ENCODE results near the gene C3. TPM values are rescaled to one million over a fixed set of nuclear protein-coding genes. Genes with fewer than 3 reads are reported as not detected.
A peak's percentile ranks its signal among the peaks of the same experiment; 100 is the strongest.
"Not testable (repeated sequence)": the region's sequence is repeated elsewhere in the genome, so short reads cannot be mapped to it uniquely, and the experiment has no call there.

The C3 gene
- total RNA-seq, 5 donors from 2014 or later (not counting 1 experiment from before 2014, with no cell fraction given) = 1.1 to 10.6 (median 7.6) TPM; not detected in 1

DNA sequence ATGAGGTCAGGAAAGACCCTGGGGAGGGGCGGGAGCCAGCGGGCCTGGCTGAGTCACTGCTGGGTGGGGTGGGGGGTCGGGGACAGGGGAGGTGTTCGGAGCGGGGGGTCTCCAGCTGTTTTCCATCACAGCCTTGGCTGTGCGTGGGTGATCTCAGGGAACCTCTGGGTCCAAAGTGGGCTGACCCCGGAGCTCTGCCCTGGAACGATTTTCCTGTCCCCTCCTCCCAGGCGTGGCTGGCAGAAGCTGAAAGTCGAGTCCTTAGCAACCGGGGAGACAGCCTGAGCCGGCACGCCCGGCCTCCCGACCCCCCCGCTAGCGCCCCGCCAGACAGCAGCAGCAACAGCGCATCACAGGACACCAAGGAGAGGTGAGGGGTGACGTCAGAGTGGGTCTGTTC, 29.6 kb upstream of the C3 start:
- no peak for DNase-seq
- H3K4me3 Mint-ChIP-seq = no peak overlapping the region
- no peaks in the 10 kb centered on the region for H3K9me3 Mint-ChIP-seq
- H3K36me3 Mint-ChIP-seq = peaks cover 41% of the 10 kb centered on the region
- H3K27me3 Mint-ChIP-seq = no peaks in the 10 kb centered on the region
- CTCF ChIA-PET = no interaction called here
- H3K4me1 Mint-ChIP-seq = peaks cover 6 to 12% (median 11%) of the 10 kb centered on the region in 3 donors
- H3K27me3 ChIP-seq (replicated peaks in 1 of 2; ENCODE audit: control insufficient read depth in 2 of 2, extremely low read depth in 1 of 2, insufficient read depth in 2 of 2, low read length in 1 of 2) = no peaks in the 10 kb centered on the region
- WGBS (ENCODE audit: insufficient coverage) = 97% methylated on average over 7 of the region's 20 CpGs
- no peak overlapping the region for H3K27ac ChIP-seq (ENCODE audit: low read length)
- H3K9me3 ChIP-seq = no peaks in the 10 kb centered on the region
- no peak overlapping the region for H3K4me3 ChIP-seq (ENCODE audit: control insufficient read depth in 1 of 2, extremely low read depth in 1 of 2, low read length in 1 of 2)
- POLR2A ChIA-PET = no interaction called here
- ATAC-seq (replicated peaks in 1 of 4) = no peak
- peaks cover 0 to 16% of the 10 kb centered on the region in 2 experiments for H3K4me1 ChIP-seq (ENCODE audit: control insufficient read depth in 1 of 2, extremely low read depth in 1 of 2, insufficient read depth in 2 of 2, low read length in 2 of 2)
- no peak overlapping the region for H3K27ac Mint-ChIP-seq
- peaks cover 27 to 59% of the 10 kb centered on the region in 2 donors for H3K36me3 ChIP-seq (ENCODE audit: control insufficient read depth in 2 of 2, extremely low read depth in 1 of 2, insufficient read depth in 1 of 2, low read length in 1 of 2)

DNA sequence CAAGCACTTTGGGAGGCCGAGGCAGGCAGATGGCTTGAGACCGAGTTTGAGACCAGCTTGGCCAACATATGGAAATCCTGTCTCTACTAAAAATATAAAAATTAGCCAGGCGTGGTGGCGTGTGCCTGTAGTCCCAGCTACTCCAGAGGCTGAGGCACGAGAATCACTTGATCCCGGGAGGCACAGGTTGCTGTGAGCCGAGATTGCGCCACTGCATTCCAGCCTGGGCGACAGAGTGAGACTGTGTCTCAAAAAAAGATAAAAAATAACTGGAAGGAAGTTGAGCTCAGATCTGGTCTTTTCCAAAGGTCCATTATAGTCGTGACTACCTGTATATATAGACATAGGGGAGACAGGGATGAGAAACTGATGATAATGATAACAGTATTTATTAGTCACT, 28.1 kb upstream of the C3 start:
- H3K27ac ChIP-seq (ENCODE audit: low read length); ATAC-seq (replicated peaks in 1 of 4); DNase-seq; H3K27ac Mint-ChIP-seq; CTCF ChIA-PET; H3K4me3 Mint-ChIP-seq; H3K27me3 Mint-ChIP-seq; POLR2A ChIA-PET; H3K9me3 ChIP-seq; H3K4me1 ChIP-seq (ENCODE audit: control insufficient read depth in 1 of 2, extremely low read depth in 1 of 2, insufficient read depth in 2 of 2, low read length in 2 of 2); H3K9me3 Mint-ChIP-seq; H3K4me3 ChIP-seq (ENCODE audit: control insufficient read depth in 1 of 2, extremely low read depth in 1 of 2, low read length in 1 of 2); H3K27me3 ChIP-seq (replicated peaks in 1 of 2; ENCODE audit: control insufficient read depth in 2 of 2, extremely low read depth in 1 of 2, insufficient read depth in 2 of 2, low read length in 1 of 2): not testable (repeated sequence)
- Mint-ChIP-seq H3K36me3 (peaks cover 38% of the 10 kb centered on the region), H3K4me1 (peaks cover 2 to 13% (median 8%) of the 10 kb centered on the region in 3 donors)
- H3K36me3 ChIP-seq (ENCODE audit: control insufficient read depth in 2 of 2, extremely low read depth in 1 of 2, insufficient read depth in 1 of 2, low read length in 1 of 2) = peaks cover 22 to 48% of the 10 kb centered on the region in 2 donors
- 95% methylated on average over 9 of the region's 10 CpGs for WGBS (ENCODE audit: insufficient coverage)

DNA sequence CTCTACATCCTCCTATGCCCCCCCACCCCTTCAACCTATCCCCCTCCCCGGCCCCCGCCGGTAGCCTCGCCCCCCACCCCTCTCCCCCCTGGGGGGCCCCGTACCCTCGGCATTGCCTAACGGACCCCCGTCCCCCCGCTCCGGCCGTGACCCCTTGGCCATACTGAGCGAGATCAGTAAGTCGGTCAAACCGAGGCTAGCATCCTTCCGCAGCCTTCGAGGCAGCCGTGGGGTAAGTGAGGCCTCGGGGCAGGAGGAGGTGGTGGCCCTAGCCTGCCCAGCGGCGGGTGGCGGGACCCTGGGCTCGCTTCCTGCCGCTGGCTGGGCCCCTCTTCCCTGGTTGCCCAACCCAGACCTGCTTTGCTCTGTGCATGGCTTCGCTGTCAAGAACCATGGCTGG, 25.5 kb upstream of the C3 start:
- 95% methylated on average over 13 of the region's 24 CpGs for WGBS (ENCODE audit: insufficient coverage)
- no peak for ATAC-seq (replicated peaks in 1 of 4)
- Mint-ChIP-seq H3K27ac (no peak overlapping the region), H3K4me1 (peaks cover 5 to 10% (median 8%) of the 10 kb centered on the region in 3 donors), H3K27me3 (no peaks in the 10 kb centered on the region), H3K9me3 (no peaks in the 10 kb centered on the region), H3K36me3 (peaks cover 38% of the 10 kb centered on the region), H3K4me3 (no peak overlapping the region)
- Histone ChIP-seq H3K9me3 (no peaks in the 10 kb centered on the region), H3K27me3 (replicated peaks in 1 of 2; ENCODE audit: control insufficient read depth in 2 of 2, extremely low read depth in 1 of 2, insufficient read depth in 2 of 2, low read length in 1 of 2) (peaks cover 0 to 2% of the 10 kb centered on the region in 2 experiments), H3K27ac (ENCODE audit: low read length) (no peak overlapping the region), H3K36me3 (ENCODE audit: control insufficient read depth in 2 of 2, extremely low read depth in 1 of 2, insufficient read depth in 1 of 2, low read length in 1 of 2) (peaks cover 12 to 26% of the 10 kb centered on the region in 2 donors), H3K4me3 (ENCODE audit: control insufficient read depth in 1 of 2, extremely low read depth in 1 of 2, low read length in 1 of 2) (no peak overlapping the region), H3K4me1 (ENCODE audit: control insufficient read depth in 1 of 2, extremely low read depth in 1 of 2, insufficient read depth in 2 of 2, low read length in 2 of 2) (peaks cover 0 to 3% of the 10 kb centered on the region in 2 experiments)
- ChIA-PET CTCF (no interaction called here), POLR2A (no interaction called here)
- DNase-seq = no peak

DNA sequence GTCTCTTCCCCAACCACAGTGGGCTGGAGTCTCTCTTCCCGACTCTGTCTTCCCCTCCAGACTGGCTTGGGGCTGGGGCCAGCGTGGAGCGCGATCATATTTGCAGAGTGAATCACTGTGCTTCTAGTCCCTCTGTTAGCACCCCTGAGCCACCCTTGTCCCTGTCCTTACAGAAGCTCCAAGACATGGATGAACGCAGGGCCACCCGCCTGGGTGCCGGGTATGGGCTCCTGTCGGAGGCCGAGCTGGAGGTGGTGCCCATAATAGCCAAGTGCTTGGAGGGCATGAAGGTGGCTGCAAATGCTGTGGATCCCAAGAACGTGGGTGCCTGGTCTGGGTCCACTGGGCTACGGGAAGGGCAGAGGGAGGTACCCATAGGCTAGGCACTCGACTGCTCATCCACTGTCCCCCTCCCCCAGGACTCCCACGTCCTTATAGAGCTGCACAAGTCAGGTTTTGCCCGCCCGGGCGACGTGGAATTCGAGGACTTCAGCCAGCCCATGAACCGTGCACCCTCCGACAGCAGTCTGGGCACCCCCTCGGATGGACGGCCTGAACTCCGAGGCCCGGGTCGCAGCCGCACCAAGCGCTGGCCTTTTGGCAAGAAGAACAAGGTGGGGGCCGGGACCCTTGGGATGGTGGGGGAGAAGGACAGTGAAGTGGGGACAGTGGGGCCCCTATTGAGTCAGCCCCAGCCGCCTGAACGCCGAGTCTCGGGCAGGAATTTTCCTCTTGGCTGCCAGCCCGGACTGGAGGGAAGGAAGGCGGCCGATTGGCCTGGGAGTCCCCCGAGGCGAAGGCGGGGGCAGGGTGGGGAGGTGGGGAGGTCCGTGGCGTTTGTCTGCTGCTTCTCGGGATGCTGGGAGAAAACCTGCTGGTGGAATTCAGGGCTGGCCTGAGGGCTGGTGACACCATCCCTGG, 24.2 kb upstream of the C3 start:
- Mint-ChIP-seq H3K36me3 (peaks cover 35% of the 10 kb centered on the region), H3K4me3 (no peak overlapping the region), H3K4me1 (peaks cover 7 to 12% (median 11%) of the 10 kb centered on the region in 3 donors), H3K27ac (peak overlapping the region in 1 of 2 donors; percentile 31), H3K27me3 (no peaks in the 10 kb centered on the region), H3K9me3 (no peaks in the 10 kb centered on the region)
- H3K27ac ChIP-seq (ENCODE audit: low read length) = no peak overlapping the region
- ChIA-PET CTCF (no interaction called here), POLR2A (no interaction called here)
- peaks cover 3 to 17% of the 10 kb centered on the region in 2 experiments for H3K4me1 ChIP-seq (ENCODE audit: control insufficient read depth in 1 of 2, extremely low read depth in 1 of 2, insufficient read depth in 2 of 2, low read length in 2 of 2)
- 91% methylated on average over 30 of the region's 41 CpGs for WGBS (ENCODE audit: insufficient coverage)
- no peak overlapping the region for H3K4me3 ChIP-seq (ENCODE audit: control insufficient read depth in 1 of 2, extremely low read depth in 1 of 2, low read length in 1 of 2)
- no peak for ATAC-seq (replicated peaks in 1 of 4)
- peaks cover 12 to 24% of the 10 kb centered on the region in 2 donors for H3K36me3 ChIP-seq (ENCODE audit: control insufficient read depth in 2 of 2, extremely low read depth in 1 of 2, insufficient read depth in 1 of 2, low read length in 1 of 2)
- H3K27me3 ChIP-seq (replicated peaks in 1 of 2; ENCODE audit: control insufficient read depth in 2 of 2, extremely low read depth in 1 of 2, insufficient read depth in 2 of 2, low read length in 1 of 2) = peaks cover 0 to 14% of the 10 kb centered on the region in 2 experiments
- H3K9me3 ChIP-seq = no peaks in the 10 kb centered on the region
- no peak for DNase-seq

DNA sequence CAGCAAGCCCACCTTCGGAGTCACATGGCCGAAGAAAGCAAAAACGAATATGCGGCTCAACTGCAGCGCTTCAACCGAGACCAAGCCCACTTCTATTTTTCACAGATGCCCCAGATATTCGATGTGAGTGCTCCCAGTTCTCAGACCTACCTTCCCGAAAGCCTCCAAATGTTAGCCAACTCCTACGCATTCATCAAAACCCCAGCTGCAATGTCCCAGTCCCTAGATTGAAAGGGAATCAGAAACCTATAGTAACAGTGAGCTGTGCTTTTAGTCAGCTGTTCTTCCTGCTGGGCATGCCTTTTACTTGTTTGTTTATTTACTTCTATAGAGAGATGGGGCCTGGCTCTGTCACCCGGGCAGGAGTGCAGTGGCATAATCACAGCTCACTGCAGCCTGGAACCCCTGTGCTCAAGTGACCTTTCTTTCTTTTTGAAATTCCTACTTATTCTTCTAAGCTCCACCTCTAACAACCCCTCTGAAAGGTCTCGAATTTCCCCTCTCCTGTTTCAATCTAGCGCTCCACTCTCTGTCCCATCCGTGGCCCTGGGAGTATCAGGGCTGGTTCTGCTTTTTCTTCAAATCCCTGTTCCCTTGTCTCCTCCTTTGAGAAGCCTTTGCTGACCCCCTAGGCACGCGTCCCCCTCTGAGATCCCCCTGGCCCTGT, 23.4 kb upstream of the C3 start:
- H3K4me1 ChIP-seq (ENCODE audit: control insufficient read depth in 1 of 2, extremely low read depth in 1 of 2, insufficient read depth in 2 of 2, low read length in 2 of 2) = peaks cover 5 to 24% of the 10 kb centered on the region in 2 experiments
- peak overlapping the region; percentile 31 to 37 for H3K27ac Mint-ChIP-seq
- no peak overlapping the region for H3K4me3 ChIP-seq (ENCODE audit: control insufficient read depth in 1 of 2, extremely low read depth in 1 of 2, low read length in 1 of 2)
- no peak overlapping the region for H3K27ac ChIP-seq (ENCODE audit: low read length)
- ATAC-seq (replicated peaks in 1 of 4) (no peak), DNase-seq (no peak)
- peaks cover 12 to 18% (median 17%) of the 10 kb centered on the region in 3 donors for H3K4me1 Mint-ChIP-seq
- H3K27me3 ChIP-seq (replicated peaks in 1 of 2; ENCODE audit: control insufficient read depth in 2 of 2, extremely low read depth in 1 of 2, insufficient read depth in 2 of 2, low read length in 1 of 2) = peaks cover 0 to 14% of the 10 kb centered on the region in 2 experiments
- WGBS (ENCODE audit: insufficient coverage) = 92% methylated on average over 12 of the region's 15 CpGs
- no peaks in the 10 kb centered on the region for H3K27me3 Mint-ChIP-seq
- no peak overlapping the region for H3K4me3 Mint-ChIP-seq
- CTCF ChIA-PET = no interaction called here
- H3K36me3 Mint-ChIP-seq = peaks cover 33% of the 10 kb centered on the region
- H3K9me3 Mint-ChIP-seq = no peaks in the 10 kb centered on the region
- POLR2A ChIA-PET = no interaction called here
- H3K36me3 ChIP-seq (ENCODE audit: control insufficient read depth in 2 of 2, extremely low read depth in 1 of 2, insufficient read depth in 1 of 2, low read length in 1 of 2) = peaks cover 9 to 18% of the 10 kb centered on the region in 2 donors
- H3K9me3 ChIP-seq = no peaks in the 10 kb centered on the region

DNA sequence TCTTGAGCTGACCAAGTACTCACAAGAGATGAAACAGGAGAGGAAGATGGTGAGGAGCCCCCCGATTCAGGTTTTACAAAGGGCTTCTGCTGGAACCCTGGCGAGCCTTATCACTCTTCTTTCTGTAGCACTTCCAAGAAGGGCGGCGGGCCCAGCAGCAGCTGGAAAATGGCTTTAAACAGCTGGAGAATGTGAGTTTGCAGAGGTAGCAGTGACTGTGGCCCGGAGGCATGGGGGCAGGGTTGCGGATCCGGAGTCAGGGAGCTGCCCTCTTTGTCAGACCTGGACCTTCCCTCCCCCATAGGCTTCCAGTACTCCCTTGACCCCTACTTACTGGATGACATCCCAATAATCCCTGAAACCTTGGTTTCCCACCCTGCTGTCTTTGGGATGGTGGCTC, 22.6 kb upstream of the C3 start:
- peaks cover 20 to 26% (median 25%) of the 10 kb centered on the region in 3 donors for H3K4me1 Mint-ChIP-seq
- Histone ChIP-seq H3K9me3 (no peaks in the 10 kb centered on the region), H3K4me1 (ENCODE audit: control insufficient read depth in 1 of 2, extremely low read depth in 1 of 2, insufficient read depth in 2 of 2, low read length in 2 of 2) (peaks cover 11 to 32% of the 10 kb centered on the region in 2 experiments), H3K4me3 (ENCODE audit: control insufficient read depth in 1 of 2, extremely low read depth in 1 of 2, low read length in 1 of 2) (no peak overlapping the region), H3K36me3 (ENCODE audit: control insufficient read depth in 2 of 2, extremely low read depth in 1 of 2, insufficient read depth in 1 of 2, low read length in 1 of 2) (peaks cover 9 to 10% of the 10 kb centered on the region in 2 donors), H3K27ac (ENCODE audit: low read length) (no peak overlapping the region), H3K27me3 (replicated peaks in 1 of 2; ENCODE audit: control insufficient read depth in 2 of 2, extremely low read depth in 1 of 2, insufficient read depth in 2 of 2, low read length in 1 of 2) (peaks cover 0 to 14% of the 10 kb centered on the region in 2 experiments)
- peaks cover 26% of the 10 kb centered on the region for H3K36me3 Mint-ChIP-seq
- H3K9me3 Mint-ChIP-seq = no peaks in the 10 kb centered on the region
- H3K27me3 Mint-ChIP-seq = no peaks in the 10 kb centered on the region
- peak overlapping the region in 1 of 2 donors; percentile 57 for H3K27ac Mint-ChIP-seq
- ChIA-PET POLR2A (no interaction called here), CTCF (no interaction called here)
- DNase-seq = no peak
- H3K4me3 Mint-ChIP-seq = no peak overlapping the region
- ATAC-seq (replicated peaks in 1 of 4) = no peak
- 100% methylated on average over 2 of the region's 7 CpGs for WGBS (ENCODE audit: insufficient coverage)

Data from T-cell (primary cell).